Loucy (cell line): ENCODE measurements around the gene APMAP.

Experiments
- H2AFZ ChIP-seq: fragments of 200-600 bp; sonication (generic); 2 replicates; pipeline ENCODE4 v1.6.0; 2016; ENCODE audit warnings: antibody characterized with exemption, mild to moderate bottlenecking, low read length, moderate library complexity
- H3F3A ChIP-seq: fragments of 200-600 bp; 2 replicates; pipeline ENCODE4 v1.6.0; 2016; ENCODE audit warnings: antibody characterized with exemption, low read depth, mild to moderate bottlenecking
- H3K27me3 ChIP-seq: fragments of 200-600 bp; sonication (generic); 2 replicates; pipeline ENCODE4 v1.6.1; 2014; ENCODE audit warnings: low read length, mild to moderate bottlenecking; ENCODE audit not compliant: insufficient read depth, poor library complexity, severe bottlenecking
- H3K36me3 ChIP-seq: fragments of 200-600 bp; sonication (generic); 2 replicates; pipeline ENCODE4 v1.6.1; 2016; ENCODE audit warnings: low read length; ENCODE audit not compliant: insufficient read depth
- H3K4me1 ChIP-seq: fragments of 200-600 bp; sonication (generic); 2 replicates; pipeline ENCODE4 v1.5.1; 2014; ENCODE audit warnings: low read length, mild to moderate bottlenecking; ENCODE audit not compliant: insufficient read depth, poor library complexity, severe bottlenecking
- H3K4me2 ChIP-seq: fragments of 200-600 bp; sonication (generic); 2 replicates; pipeline ENCODE4 v1.6.0; 2014; ENCODE audit warnings: antibody characterized with exemption, low read length, low read depth, mild to moderate bottlenecking; ENCODE audit not compliant: poor library complexity, severe bottlenecking
- H3K4me3 ChIP-seq: fragments of 200-600 bp; sonication (generic); 2 replicates; pipeline ENCODE4 v1.5.1; 2014; ENCODE audit warnings: low read length, mild to moderate bottlenecking, mixed read lengths; ENCODE audit not compliant: poor library complexity, severe bottlenecking
- H3K79me2 ChIP-seq: fragments of 200-600 bp; sonication (generic); 2 replicates; pipeline ENCODE4 v1.6.1; 2014; ENCODE audit warnings: low read length; ENCODE audit not compliant: insufficient read depth
- H3K9ac ChIP-seq: fragments of 200-600 bp; sonication (generic); 2 replicates; pipeline ENCODE4 v1.6.0; 2014; ENCODE audit warnings: mild to moderate bottlenecking, low read depth, low read length, moderate library complexity; ENCODE audit not compliant: poor library complexity, severe bottlenecking
- H3K9me2 ChIP-seq: fragments of 200-600 bp; sonication (generic); replicated peaks from 2 replicates; pipeline ENCODE4 v1.6.1; 2016; ENCODE audit warnings: low read depth, low read length, mixed read lengths
- H3K9me3 ChIP-seq: fragments of 200-600 bp; sonication (generic); 2 replicates; pipeline ENCODE4 v1.6.1; 2014; ENCODE audit warnings: mild to moderate bottlenecking, antibody characterized with exemption, low read length, low read depth; ENCODE audit not compliant: insufficient read depth
- H4K20me1 ChIP-seq: fragments of 200-600 bp; sonication (generic); 2 replicates; pipeline ENCODE4 v1.6.0; 2014; ENCODE audit warnings: antibody characterized with exemption, low read length, mild to moderate bottlenecking; ENCODE audit not compliant: insufficient read depth, poor library complexity, severe bottlenecking
- CTCF ChIP-seq: fragments of 200-600 bp; sonication (generic); conservative IDR thresholded peaks from 2 replicates; pipeline ENCODE4 v1.5.1; 2014; ENCODE audit warnings: mild to moderate bottlenecking, antibody characterized with exemption, low read length
- EZH2phosphoT487 ChIP-seq: fragments of 200-600 bp; IDR thresholded peaks from 2 replicates; pipeline ENCODE4 v1.6.1; 2018; ENCODE audit warnings: antibody characterized with exemption, mild to moderate bottlenecking, moderate library complexity, borderline replicate concordance

The APMAP gene

GRCh38 chr20:24916412-24916811, 76.1 kb downstream of the APMAP start:
- no peaks in the 10 kb centered on the region for H3K4me1 ChIP-seq
- no peaks in the 10 kb centered on the region for H3F3A ChIP-seq
- no peaks in the 10 kb centered on the region for H3K9me3 ChIP-seq
- TF ChIP-seq CTCF (no peak), EZH2phosphoT487 (no peak)
- H4K20me1 ChIP-seq: no peaks in the 10 kb centered on the region
- no peak overlapping the region for H2AFZ ChIP-seq
- H3K4me3 ChIP-seq: no peak overlapping the region
- no peak overlapping the region for H3K4me2 ChIP-seq
- no peaks in the 10 kb centered on the region for H3K36me3 ChIP-seq
- no peaks in the 10 kb centered on the region for H3K79me2 ChIP-seq
- no peaks in the 10 kb centered on the region for H3K9me2 ChIP-seq
- no peaks in the 10 kb centered on the region for H3K27me3 ChIP-seq
- H3K9ac ChIP-seq: no peak overlapping the region

- Histone ChIP-seq H3K4me1 (no peaks in the 10 kb centered on the region), H2AFZ (no peak overlapping the region), H3K36me3 (no peaks in the 10 kb centered on the region), H3K79me2 (no peaks in the 10 kb centered on the region), H3K27me3 (no peaks in the 10 kb centered on the region), H3K9ac (no peak overlapping the region), H3K9me2 (no peaks in the 10 kb centered on the region), H3F3A (no peaks in the 10 kb centered on the region), H4K20me1 (no peaks in the 10 kb centered on the region), H3K4me3 (no peak overlapping the region), H3K9me3 (no peaks in the 10 kb centered on the region), H3K4me2 (no peak overlapping the region)
- TF ChIP-seq CTCF (no peak), EZH2phosphoT487 (no peak)
Observed at GRCh38 chr20:24915892-24916291, 76.7 kb downstream of the APMAP start.

GRCh38 chr20:24915440-24915839, 77.1 kb downstream of the APMAP start:
- no peak for TF ChIP-seq EZH2phosphoT487
- no peak for TF ChIP-seq CTCF
- no peaks in the 10 kb centered on the region for H3K9me2 ChIP-seq
- no peaks in the 10 kb centered on the region for H3F3A ChIP-seq
- H3K9ac ChIP-seq: no peak overlapping the region
- H3K79me2 ChIP-seq: no peaks in the 10 kb centered on the region
- no peaks in the 10 kb centered on the region for H3K4me1 ChIP-seq
- no peaks in the 10 kb centered on the region for H3K36me3 ChIP-seq
- H3K9me3 ChIP-seq: no peaks in the 10 kb centered on the region
- no peak overlapping the region for H3K4me2 ChIP-seq
- no peak overlapping the region for H2AFZ ChIP-seq
- no peaks in the 10 kb centered on the region for H3K27me3 ChIP-seq
- H4K20me1 ChIP-seq: no peaks in the 10 kb centered on the region
- no peak overlapping the region for H3K4me3 ChIP-seq
